H1 (cell line): ENCODE data around the gene TMEM198.

Experiments
- CBX8 ChIP-seq: fragments of 300-800, 300-1000 bp; sonication (generic); IDR thresholded peaks from 2 replicates; pipeline ENCODE4 v1.7.1; 2016; ENCODE audit warnings: low read depth, low read length, borderline replicate concordance
- CREB1 ChIP-seq: IDR thresholded peaks from 2 replicates; pipeline ENCODE4 v1.6.1; 2012; ENCODE audit warnings: inconsistent platforms
- EZH2 ChIP-seq: fragments of 200-600 bp; sonication (generic); IDR thresholded peaks from 2 replicates; pipeline ENCODE4 v1.7.1; 2012; ENCODE audit warnings: low read depth, mild to moderate bottlenecking, moderate library complexity, low read length, inconsistent platforms; ENCODE audit not compliant: severe bottlenecking
- TAF1 ChIP-seq: IDR thresholded peaks from 2 replicates; pipeline ENCODE4 v1.6.1; 2011; ENCODE audit warnings: mild to moderate bottlenecking, low read depth, low read length
- TF ChIP-seq, protein P1 (sequence below), 3 experiments: IDR thresholded peaks; 1 replicate in 2 of 3; 2 replicates in 1 of 3; pipeline versions ENCODE4 v1.5.1 to v1.6.1; 2011; ENCODE audit warnings: low read length in 3 of 3, mild to moderate bottlenecking in 3 of 3, inconsistent platforms in 2 of 3, low read depth in 1 of 3, moderate library complexity in 1 of 3; ENCODE audit not compliant: insufficient read depth in 1 of 3; ENCODE audit errors: control extremely low read depth in 1 of 3
- TF ChIP-seq, protein P2 (sequence below): IDR thresholded peaks from 2 replicates; pipeline ENCODE4 v1.6.1; 2012; ENCODE audit warnings: inconsistent platforms
- TF ChIP-seq, protein P3 (sequence below): IDR thresholded peaks from 2 replicates; pipeline ENCODE4 v1.6.1; 2011; ENCODE audit warnings: low read depth, mild to moderate bottlenecking, low read length; ENCODE audit not compliant: insufficient read depth
- TF ChIP-seq, protein P4 (sequence below): IDR thresholded peaks from 2 replicates; pipeline ENCODE4 v1.6.1; 2012; ENCODE audit warnings: low read length, inconsistent platforms

DNA sequence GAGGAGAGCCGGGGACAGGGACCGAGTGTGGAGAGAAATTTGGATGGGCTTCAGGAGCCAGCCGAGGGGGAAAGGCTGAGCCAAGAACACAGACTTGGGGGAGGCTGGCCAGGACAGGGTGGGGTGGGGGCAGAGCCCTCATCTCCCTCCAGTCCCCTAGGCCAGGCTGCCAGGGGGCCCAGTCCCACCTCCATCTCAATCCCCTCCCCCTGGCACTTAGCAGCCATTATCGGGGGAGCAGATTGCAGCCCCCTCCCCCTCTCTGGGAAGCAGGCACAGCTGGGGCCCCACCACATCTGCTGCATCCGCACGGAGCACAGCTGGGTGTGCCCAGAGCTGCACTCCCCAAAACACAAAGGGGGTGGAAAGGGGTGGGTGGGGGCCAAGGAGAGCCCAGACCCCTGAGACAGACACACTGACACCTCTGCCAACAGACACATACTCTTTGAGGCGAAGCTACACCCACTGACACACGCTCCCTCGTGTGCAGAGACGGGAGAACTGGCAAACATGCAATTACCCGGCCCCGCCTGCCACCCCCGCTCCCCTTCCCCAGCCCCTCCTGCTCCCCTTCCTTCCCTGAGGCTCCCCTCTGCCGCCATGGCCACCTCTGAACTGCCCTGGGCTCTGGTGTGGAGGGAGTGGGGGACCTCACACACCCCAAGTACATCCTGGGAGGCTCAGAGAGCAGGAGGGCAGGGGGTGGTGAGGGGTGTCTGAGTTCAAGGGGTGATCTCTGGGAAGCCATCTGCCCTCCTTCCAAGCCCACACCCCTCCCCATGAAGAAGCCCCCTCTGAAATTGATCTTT, 34.7 kb upstream of the TMEM198 start:
- TF ChIP-seq CBX8 (no peak), EZH2 (no peak), TAF1 (no peak), CREB1 (no peak)
- TF ChIP-seq, protein P1, sequence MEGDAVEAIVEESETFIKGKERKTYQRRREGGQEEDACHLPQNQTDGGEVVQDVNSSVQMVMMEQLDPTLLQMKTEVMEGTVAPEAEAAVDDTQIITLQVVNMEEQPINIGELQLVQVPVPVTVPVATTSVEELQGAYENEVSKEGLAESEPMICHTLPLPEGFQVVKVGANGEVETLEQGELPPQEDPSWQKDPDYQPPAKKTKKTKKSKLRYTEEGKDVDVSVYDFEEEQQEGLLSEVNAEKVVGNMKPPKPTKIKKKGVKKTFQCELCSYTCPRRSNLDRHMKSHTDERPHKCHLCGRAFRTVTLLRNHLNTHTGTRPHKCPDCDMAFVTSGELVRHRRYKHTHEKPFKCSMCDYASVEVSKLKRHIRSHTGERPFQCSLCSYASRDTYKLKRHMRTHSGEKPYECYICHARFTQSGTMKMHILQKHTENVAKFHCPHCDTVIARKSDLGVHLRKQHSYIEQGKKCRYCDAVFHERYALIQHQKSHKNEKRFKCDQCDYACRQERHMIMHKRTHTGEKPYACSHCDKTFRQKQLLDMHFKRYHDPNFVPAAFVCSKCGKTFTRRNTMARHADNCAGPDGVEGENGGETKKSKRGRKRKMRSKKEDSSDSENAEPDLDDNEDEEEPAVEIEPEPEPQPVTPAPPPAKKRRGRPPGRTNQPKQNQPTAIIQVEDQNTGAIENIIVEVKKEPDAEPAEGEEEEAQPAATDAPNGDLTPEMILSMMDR (IDR thresholded peaks at IDR 0.05; ENCODE audit: control extremely low read depth in 1 of 3, insufficient read depth in 1 of 3, low read depth in 1 of 3, low read length in 3 of 3), result no peak
- TF ChIP-seq, protein P2, sequence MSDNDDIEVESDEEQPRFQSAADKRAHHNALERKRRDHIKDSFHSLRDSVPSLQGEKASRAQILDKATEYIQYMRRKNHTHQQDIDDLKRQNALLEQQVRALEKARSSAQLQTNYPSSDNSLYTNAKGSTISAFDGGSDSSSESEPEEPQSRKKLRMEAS, result no peak
- TF ChIP-seq, protein P3, sequence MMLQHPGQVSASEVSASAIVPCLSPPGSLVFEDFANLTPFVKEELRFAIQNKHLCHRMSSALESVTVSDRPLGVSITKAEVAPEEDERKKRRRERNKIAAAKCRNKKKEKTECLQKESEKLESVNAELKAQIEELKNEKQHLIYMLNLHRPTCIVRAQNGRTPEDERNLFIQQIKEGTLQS, result no peak
- TF ChIP-seq, protein P4, sequence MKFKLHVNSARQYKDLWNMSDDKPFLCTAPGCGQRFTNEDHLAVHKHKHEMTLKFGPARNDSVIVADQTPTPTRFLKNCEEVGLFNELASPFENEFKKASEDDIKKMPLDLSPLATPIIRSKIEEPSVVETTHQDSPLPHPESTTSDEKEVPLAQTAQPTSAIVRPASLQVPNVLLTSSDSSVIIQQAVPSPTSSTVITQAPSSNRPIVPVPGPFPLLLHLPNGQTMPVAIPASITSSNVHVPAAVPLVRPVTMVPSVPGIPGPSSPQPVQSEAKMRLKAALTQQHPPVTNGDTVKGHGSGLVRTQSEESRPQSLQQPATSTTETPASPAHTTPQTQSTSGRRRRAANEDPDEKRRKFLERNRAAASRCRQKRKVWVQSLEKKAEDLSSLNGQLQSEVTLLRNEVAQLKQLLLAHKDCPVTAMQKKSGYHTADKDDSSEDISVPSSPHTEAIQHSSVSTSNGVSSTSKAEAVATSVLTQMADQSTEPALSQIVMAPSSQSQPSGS, result no peak
